Activated naive CD8-positive, alpha-beta T cell (primary cell): ENCODE results near the gene SLC38A2.

Source experiments
- H3K27ac Mint-ChIP-seq: one replicate; pipeline ENCODE4 v1.8.0; 2021; ENCODE audit warnings: mixed read lengths
- H3K27me3 Mint-ChIP-seq: one replicate; pipeline ENCODE4 v1.8.0; 2021; ENCODE audit warnings: mixed read lengths
- H3K36me3 Mint-ChIP-seq: one replicate; pipeline ENCODE4 v1.8.0; 2021; ENCODE audit warnings: mixed read lengths
- H3K4me1 Mint-ChIP-seq: one replicate; pipeline ENCODE4 v1.8.0; 2021; ENCODE audit warnings: low read depth, mixed read lengths
- H3K4me3 Mint-ChIP-seq: one replicate; pipeline ENCODE4 v1.8.0; 2021; ENCODE audit warnings: mild to moderate bottlenecking, mixed read lengths
- H3K9me3 Mint-ChIP-seq: one replicate; pipeline ENCODE4 v1.8.0; 2021; ENCODE audit warnings: low read depth, mixed read lengths

SLC38A2 gene

GRCh38 chr12:46373301-46374296 lies 1.0 kb upstream of the SLC38A2 start:
- H3K36me3 Mint-ChIP-seq = peaks cover 17% of the 10 kb centered on the region
- H3K27ac Mint-ChIP-seq = peak overlapping the region; percentile 95
- peak overlapping the region; percentile 98 for H3K4me3 Mint-ChIP-seq
- peaks cover 45% of the 10 kb centered on the region for H3K4me1 Mint-ChIP-seq
- H3K9me3 Mint-ChIP-seq = no peaks in the 10 kb centered on the region
- no peaks in the 10 kb centered on the region for H3K27me3 Mint-ChIP-seq

- Mint-ChIP-seq H3K4me3 (peak overlapping the region; percentile 98), H3K27me3 (no peaks in the 10 kb centered on the region), H3K4me1 (peaks cover 57% of the 10 kb centered on the region), H3K9me3 (no peaks in the 10 kb centered on the region), H3K27ac (peak overlapping the region; percentile 99), H3K36me3 (peaks cover 17% of the 10 kb centered on the region)
These were observed 642 bp downstream of the SLC38A2 start for GRCh38 chr12:46371718-46372543.

GRCh38 chr12:46370792-46371717 lies 1.5 kb downstream of the SLC38A2 start:
- Mint-ChIP-seq H3K36me3 (peaks cover 17% of the 10 kb centered on the region), H3K4me3 (peak overlapping the region; percentile 98), H3K9me3 (no peaks in the 10 kb centered on the region), H3K4me1 (peaks cover 64% of the 10 kb centered on the region), H3K27me3 (no peaks in the 10 kb centered on the region), H3K27ac (peak overlapping the region; percentile 99)

GRCh38 chr12:46370380-46370734 lies 2.2 kb downstream of the SLC38A2 start:
- Mint-ChIP-seq H3K4me1 (peaks cover 69% of the 10 kb centered on the region), H3K27me3 (no peaks in the 10 kb centered on the region), H3K36me3 (peaks cover 19% of the 10 kb centered on the region), H3K4me3 (peak overlapping the region; percentile 98), H3K27ac (peak overlapping the region; percentile 99), H3K9me3 (no peaks in the 10 kb centered on the region)

- peaks cover 24% of the 10 kb centered on the region for H3K36me3 Mint-ChIP-seq
- H3K4me1 Mint-ChIP-seq = peaks cover 74% of the 10 kb centered on the region
These were observed 2.8 kb downstream of the SLC38A2 start for GRCh38 chr12:46369474-46370379.

GRCh38 chr12:46369095-46369473 lies 3.5 kb downstream of the SLC38A2 start:
- Mint-ChIP-seq H3K4me3 (peak overlapping the region; percentile 98), H3K27ac (peak overlapping the region; percentile 83), H3K9me3 (no peaks in the 10 kb centered on the region), H3K36me3 (peaks cover 24% of the 10 kb centered on the region), H3K27me3 (no peaks in the 10 kb centered on the region), H3K4me1 (peaks cover 70% of the 10 kb centered on the region)

More at GRCh38 chr12:46369474-46370379, 2.8 kb downstream of the SLC38A2 start:
- Mint-ChIP-seq H3K9me3 (no peaks in the 10 kb centered on the region), H3K4me3 (peak overlapping the region; percentile 98), H3K27me3 (no peaks in the 10 kb centered on the region), H3K27ac (peak overlapping the region; percentile 99)

GRCh38 chr12:46368684-46369083 lies 3.9 kb downstream of the SLC38A2 start:
- peaks cover 70% of the 10 kb centered on the region for H3K4me1 Mint-ChIP-seq
- H3K9me3 Mint-ChIP-seq = no peaks in the 10 kb centered on the region
- H3K36me3 Mint-ChIP-seq = peaks cover 24% of the 10 kb centered on the region
- H3K27ac Mint-ChIP-seq = peak overlapping the region; percentile 83
- no peaks in the 10 kb centered on the region for H3K27me3 Mint-ChIP-seq
- peak overlapping the region; percentile 98 for H3K4me3 Mint-ChIP-seq

- peak overlapping the region; percentile 83 for H3K27ac Mint-ChIP-seq
- peaks cover 24% of the 10 kb centered on the region for H3K36me3 Mint-ChIP-seq
- H3K4me1 Mint-ChIP-seq = peaks cover 72% of the 10 kb centered on the region
- H3K9me3 Mint-ChIP-seq = no peaks in the 10 kb centered on the region
- no peaks in the 10 kb centered on the region for H3K27me3 Mint-ChIP-seq
- peak overlapping the region; percentile 98 for H3K4me3 Mint-ChIP-seq
These were observed 4.4 kb downstream of the SLC38A2 start for GRCh38 chr12:46368138-46368537.

GRCh38 chr12:46367351-46368029 lies 5.1 kb downstream of the SLC38A2 start:
- H3K4me3 Mint-ChIP-seq = peak overlapping the region; percentile 98

GRCh38 chr12:46366771-46367170 lies 5.8 kb downstream of the SLC38A2 start:
- Mint-ChIP-seq H3K27ac (peak overlapping the region; percentile 83), H3K9me3 (no peaks in the 10 kb centered on the region), H3K36me3 (peaks cover 33% of the 10 kb centered on the region), H3K4me1 (peaks cover 83% of the 10 kb centered on the region), H3K4me3 (peak overlapping the region; percentile 98), H3K27me3 (no peaks in the 10 kb centered on the region)

More at GRCh38 chr12:46367351-46368029, 5.1 kb downstream of the SLC38A2 start:
- Mint-ChIP-seq H3K27me3 (no peaks in the 10 kb centered on the region), H3K27ac (peak overlapping the region; percentile 83), H3K4me1 (peaks cover 77% of the 10 kb centered on the region), H3K36me3 (peaks cover 27% of the 10 kb centered on the region), H3K9me3 (no peaks in the 10 kb centered on the region)

- H3K36me3 Mint-ChIP-seq = peaks cover 35% of the 10 kb centered on the region
- H3K4me3 Mint-ChIP-seq = peak overlapping the region; percentile 35
- peak overlapping the region; percentile 61 for H3K27ac Mint-ChIP-seq
- peaks cover 90% of the 10 kb centered on the region for H3K4me1 Mint-ChIP-seq
- H3K27me3 Mint-ChIP-seq = no peaks in the 10 kb centered on the region
- no peaks in the 10 kb centered on the region for H3K9me3 Mint-ChIP-seq
These were observed 6.6 kb downstream of the SLC38A2 start for GRCh38 chr12:46365951-46366379.

- peaks cover 88% of the 10 kb centered on the region for H3K4me1 Mint-ChIP-seq
- no peaks in the 10 kb centered on the region for H3K9me3 Mint-ChIP-seq
- peak overlapping the region; percentile 47 for H3K4me3 Mint-ChIP-seq
- peaks cover 35% of the 10 kb centered on the region for H3K36me3 Mint-ChIP-seq
- H3K27me3 Mint-ChIP-seq = no peaks in the 10 kb centered on the region
- H3K27ac Mint-ChIP-seq = peak overlapping the region; percentile 78
These were observed 7.6 kb downstream of the SLC38A2 start for GRCh38 chr12:46364777-46365580.
